GM23338 (cell line): ENCODE data around the gene MASP2.

Experiments
- CREB1 ChIP-seq: fragments of 250-450 bp; sonication (Bioruptor Pico); IDR thresholded peaks from 2 replicates; pipeline ENCODE4 v1.5.0; 2020; ENCODE audit warnings: low read depth, mild to moderate bottlenecking, moderate library complexity
- EZH2 ChIP-seq: fragments of 200-600 bp; sonication (generic); IDR thresholded peaks from one replicate; pipeline ENCODE4 v1.8.0; 2017; ENCODE audit warnings: antibody characterized with exemption, mild to moderate bottlenecking, low read depth; ENCODE audit not compliant: unreplicated experiment
- EZH2phosphoT487 ChIP-seq: fragments of 200-600 bp; sonication (generic); IDR thresholded peaks from one replicate; pipeline ENCODE4 v1.8.1; 2018; ENCODE audit warnings: antibody characterized with exemption; ENCODE audit not compliant: unreplicated experiment
- JUNB ChIP-seq: IDR thresholded peaks from one replicate; pipeline ENCODE4 v1.6.1; 2016; ENCODE audit warnings: antibody characterized with exemption; ENCODE audit not compliant: unreplicated experiment
- NANOG ChIP-seq: IDR thresholded peaks from 2 replicates; pipeline ENCODE4 v1.6.1; 2016; ENCODE audit warnings: antibody characterized with exemption, borderline replicate concordance
- POLR2AphosphoS5 ChIP-seq: IDR thresholded peaks from 2 replicates; pipeline ENCODE4 v1.6.1; 2016; ENCODE audit warnings: antibody characterized with exemption, low read depth
- STAT1 ChIP-seq: IDR thresholded peaks from one replicate; pipeline ENCODE4 v1.6.1; 2016; ENCODE audit warnings: antibody characterized with exemption; ENCODE audit not compliant: unreplicated experiment
- ZNF114 ChIP-seq: fragments of 250-450 bp; sonication (Bioruptor Pico); IDR thresholded peaks from 2 replicates; pipeline ENCODE4 v1.5.0; 2020; ENCODE audit warnings: mild to moderate bottlenecking, moderate library complexity
- ZNF331 ChIP-seq: fragments of 250-450 bp; sonication (Bioruptor Pico); IDR thresholded peaks from 2 replicates; pipeline ENCODE4 v1.5.0; 2020; ENCODE audit warnings: low read depth, mild to moderate bottlenecking, moderate library complexity
- TF ChIP-seq, protein P1 (sequence below), 2 experiments: fragments of 200-600 bp in 1 of 2; sonication (generic) in 1 of 2; conservative IDR thresholded peaks; 2 replicates each; pipeline versions ENCODE4 v1.5.1 to v1.6.1; 2016 to 2017; ENCODE audit warnings: antibody characterized with exemption in 2 of 2, low read depth in 2 of 2, mild to moderate bottlenecking in 2 of 2, moderate library complexity in 1 of 2
- TF ChIP-seq, protein P2 (sequence below): IDR thresholded peaks from one replicate; pipeline ENCODE4 v1.6.1; 2018; ENCODE audit warnings: antibody characterized with exemption; ENCODE audit not compliant: unreplicated experiment
- TF ChIP-seq, protein P3 (sequence below): IDR thresholded peaks from 2 replicates; pipeline ENCODE4 v1.6.1; 2016; ENCODE audit warnings: antibody characterized with exemption
- TF ChIP-seq, protein P4 (sequence below): fragments of 250-450 bp; sonication (Bioruptor Pico); IDR thresholded peaks from 2 replicates; pipeline ENCODE4 v1.5.0; 2020; ENCODE audit warnings: mild to moderate bottlenecking, moderate library complexity

DNA sequence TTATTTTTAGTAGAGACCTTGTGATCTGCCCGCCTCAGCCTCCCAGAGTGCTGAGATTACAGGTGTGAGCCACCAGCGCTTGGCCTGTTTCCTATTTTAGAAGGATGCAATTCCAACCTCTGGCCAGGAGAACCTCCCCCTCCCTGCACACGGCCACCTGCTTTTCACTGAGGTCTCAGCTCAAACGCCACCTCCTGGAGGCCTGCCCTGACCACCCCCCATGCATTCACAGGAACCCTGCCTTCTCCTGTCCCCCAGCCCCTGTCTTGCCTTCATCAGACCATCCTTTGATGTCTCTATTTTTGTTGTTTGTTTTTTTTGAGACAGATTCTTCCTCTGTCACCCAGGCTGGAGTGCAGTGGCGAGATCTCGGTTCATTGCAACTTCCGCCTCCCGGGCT is 10.4 kb upstream of the MASP2 start:
- TF ChIP-seq, protein P1, sequence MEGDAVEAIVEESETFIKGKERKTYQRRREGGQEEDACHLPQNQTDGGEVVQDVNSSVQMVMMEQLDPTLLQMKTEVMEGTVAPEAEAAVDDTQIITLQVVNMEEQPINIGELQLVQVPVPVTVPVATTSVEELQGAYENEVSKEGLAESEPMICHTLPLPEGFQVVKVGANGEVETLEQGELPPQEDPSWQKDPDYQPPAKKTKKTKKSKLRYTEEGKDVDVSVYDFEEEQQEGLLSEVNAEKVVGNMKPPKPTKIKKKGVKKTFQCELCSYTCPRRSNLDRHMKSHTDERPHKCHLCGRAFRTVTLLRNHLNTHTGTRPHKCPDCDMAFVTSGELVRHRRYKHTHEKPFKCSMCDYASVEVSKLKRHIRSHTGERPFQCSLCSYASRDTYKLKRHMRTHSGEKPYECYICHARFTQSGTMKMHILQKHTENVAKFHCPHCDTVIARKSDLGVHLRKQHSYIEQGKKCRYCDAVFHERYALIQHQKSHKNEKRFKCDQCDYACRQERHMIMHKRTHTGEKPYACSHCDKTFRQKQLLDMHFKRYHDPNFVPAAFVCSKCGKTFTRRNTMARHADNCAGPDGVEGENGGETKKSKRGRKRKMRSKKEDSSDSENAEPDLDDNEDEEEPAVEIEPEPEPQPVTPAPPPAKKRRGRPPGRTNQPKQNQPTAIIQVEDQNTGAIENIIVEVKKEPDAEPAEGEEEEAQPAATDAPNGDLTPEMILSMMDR (conservative IDR thresholded peaks at IDR 0.05; ENCODE audit: low read depth in 2 of 2): peak in 1 of 2 experiments; percentile 25; a peak in 2 of 4 replicates
- TF ChIP-seq ZNF114 (CRISPR knock-in tag) (no peak), EZH2 (no peak), JUNB (no peak), EZH2phosphoT487 (no peak), POLR2AphosphoS5 (no peak), CREB1 (CRISPR knock-in tag) (no peak), ZNF331 (CRISPR knock-in tag) (no peak), STAT1 (no peak), NANOG (no peak)
- TF ChIP-seq, protein P2, sequence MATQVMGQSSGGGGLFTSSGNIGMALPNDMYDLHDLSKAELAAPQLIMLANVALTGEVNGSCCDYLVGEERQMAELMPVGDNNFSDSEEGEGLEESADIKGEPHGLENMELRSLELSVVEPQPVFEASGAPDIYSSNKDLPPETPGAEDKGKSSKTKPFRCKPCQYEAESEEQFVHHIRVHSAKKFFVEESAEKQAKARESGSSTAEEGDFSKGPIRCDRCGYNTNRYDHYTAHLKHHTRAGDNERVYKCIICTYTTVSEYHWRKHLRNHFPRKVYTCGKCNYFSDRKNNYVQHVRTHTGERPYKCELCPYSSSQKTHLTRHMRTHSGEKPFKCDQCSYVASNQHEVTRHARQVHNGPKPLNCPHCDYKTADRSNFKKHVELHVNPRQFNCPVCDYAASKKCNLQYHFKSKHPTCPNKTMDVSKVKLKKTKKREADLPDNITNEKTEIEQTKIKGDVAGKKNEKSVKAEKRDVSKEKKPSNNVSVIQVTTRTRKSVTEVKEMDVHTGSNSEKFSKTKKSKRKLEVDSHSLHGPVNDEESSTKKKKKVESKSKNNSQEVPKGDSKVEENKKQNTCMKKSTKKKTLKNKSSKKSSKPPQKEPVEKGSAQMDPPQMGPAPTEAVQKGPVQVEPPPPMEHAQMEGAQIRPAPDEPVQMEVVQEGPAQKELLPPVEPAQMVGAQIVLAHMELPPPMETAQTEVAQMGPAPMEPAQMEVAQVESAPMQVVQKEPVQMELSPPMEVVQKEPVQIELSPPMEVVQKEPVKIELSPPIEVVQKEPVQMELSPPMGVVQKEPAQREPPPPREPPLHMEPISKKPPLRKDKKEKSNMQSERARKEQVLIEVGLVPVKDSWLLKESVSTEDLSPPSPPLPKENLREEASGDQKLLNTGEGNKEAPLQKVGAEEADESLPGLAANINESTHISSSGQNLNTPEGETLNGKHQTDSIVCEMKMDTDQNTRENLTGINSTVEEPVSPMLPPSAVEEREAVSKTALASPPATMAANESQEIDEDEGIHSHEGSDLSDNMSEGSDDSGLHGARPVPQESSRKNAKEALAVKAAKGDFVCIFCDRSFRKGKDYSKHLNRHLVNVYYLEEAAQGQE: no peak
- TF ChIP-seq, protein P3, sequence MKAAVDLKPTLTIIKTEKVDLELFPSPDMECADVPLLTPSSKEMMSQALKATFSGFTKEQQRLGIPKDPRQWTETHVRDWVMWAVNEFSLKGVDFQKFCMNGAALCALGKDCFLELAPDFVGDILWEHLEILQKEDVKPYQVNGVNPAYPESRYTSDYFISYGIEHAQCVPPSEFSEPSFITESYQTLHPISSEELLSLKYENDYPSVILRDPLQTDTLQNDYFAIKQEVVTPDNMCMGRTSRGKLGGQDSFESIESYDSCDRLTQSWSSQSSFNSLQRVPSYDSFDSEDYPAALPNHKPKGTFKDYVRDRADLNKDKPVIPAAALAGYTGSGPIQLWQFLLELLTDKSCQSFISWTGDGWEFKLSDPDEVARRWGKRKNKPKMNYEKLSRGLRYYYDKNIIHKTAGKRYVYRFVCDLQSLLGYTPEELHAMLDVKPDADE: no peak
- TF ChIP-seq, protein P4, sequence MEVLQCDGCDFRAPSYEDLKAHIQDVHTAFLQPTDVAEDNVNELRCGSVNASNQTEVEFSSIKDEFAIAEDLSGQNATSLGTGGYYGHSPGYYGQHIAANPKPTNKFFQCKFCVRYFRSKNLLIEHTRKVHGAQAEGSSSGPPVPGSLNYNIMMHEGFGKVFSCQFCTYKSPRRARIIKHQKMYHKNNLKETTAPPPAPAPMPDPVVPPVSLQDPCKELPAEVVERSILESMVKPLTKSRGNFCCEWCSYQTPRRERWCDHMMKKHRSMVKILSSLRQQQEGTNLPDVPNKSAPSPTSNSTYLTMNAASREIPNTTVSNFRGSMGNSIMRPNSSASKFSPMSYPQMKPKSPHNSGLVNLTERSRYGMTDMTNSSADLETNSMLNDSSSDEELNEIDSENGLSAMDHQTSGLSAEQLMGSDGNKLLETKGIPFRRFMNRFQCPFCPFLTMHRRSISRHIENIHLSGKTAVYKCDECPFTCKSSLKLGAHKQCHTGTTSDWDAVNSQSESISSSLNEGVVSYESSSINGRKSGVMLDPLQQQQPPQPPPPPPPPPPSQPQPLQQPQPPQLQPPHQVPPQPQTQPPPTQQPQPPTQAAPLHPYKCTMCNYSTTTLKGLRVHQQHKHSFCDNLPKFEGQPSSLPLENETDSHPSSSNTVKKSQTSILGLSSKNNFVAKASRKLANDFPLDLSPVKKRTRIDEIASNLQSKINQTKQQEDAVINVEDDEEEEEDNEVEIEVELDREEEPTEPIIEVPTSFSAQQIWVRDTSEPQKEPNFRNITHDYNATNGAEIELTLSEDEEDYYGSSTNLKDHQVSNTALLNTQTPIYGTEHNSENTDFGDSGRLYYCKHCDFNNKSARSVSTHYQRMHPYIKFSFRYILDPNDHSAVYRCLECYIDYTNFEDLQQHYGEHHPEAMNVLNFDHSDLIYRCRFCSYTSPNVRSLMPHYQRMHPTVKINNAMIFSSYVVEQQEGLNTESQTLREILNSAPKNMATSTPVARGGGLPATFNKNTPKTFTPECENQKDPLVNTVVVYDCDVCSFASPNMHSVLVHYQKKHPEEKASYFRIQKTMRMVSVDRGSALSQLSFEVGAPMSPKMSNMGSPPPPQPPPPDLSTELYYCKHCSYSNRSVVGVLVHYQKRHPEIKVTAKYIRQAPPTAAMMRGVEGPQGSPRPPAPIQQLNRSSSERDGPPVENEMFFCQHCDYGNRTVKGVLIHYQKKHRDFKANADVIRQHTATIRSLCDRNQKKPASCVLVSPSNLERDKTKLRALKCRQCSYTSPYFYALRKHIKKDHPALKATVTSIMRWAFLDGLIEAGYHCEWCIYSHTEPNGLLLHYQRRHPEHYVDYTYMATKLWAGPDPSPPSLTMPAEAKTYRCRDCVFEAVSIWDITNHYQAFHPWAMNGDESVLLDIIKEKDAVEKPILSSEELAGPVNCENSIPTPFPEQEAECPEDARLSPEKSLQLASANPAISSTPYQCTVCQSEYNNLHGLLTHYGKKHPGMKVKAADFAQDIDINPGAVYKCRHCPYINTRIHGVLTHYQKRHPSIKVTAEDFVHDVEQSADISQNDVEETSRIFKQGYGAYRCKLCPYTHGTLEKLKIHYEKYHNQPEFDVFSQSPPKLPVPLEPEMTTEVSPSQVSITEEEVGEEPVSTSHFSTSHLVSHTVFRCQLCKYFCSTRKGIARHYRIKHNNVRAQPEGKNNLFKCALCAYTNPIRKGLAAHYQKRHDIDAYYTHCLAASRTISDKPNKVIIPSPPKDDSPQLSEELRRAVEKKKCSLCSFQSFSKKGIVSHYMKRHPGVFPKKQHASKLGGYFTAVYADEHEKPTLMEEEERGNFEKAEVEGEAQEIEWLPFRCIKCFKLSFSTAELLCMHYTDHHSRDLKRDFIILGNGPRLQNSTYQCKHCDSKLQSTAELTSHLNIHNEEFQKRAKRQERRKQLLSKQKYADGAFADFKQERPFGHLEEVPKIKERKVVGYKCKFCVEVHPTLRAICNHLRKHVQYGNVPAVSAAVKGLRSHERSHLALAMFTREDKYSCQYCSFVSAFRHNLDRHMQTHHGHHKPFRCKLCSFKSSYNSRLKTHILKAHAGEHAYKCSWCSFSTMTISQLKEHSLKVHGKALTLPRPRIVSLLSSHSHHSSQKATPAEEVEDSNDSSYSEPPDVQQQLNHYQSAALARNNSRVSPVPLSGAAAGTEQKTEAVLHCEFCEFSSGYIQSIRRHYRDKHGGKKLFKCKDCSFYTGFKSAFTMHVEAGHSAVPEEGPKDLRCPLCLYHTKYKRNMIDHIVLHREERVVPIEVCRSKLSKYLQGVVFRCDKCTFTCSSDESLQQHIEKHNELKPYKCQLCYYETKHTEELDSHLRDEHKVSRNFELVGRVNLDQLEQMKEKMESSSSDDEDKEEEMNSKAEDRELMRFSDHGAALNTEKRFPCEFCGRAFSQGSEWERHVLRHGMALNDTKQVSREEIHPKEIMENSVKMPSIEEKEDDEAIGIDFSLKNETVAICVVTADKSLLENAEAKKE (CRISPR knock-in tag): no peak
